ENCODE measurements around the gene NEGR1. TPM values are rescaled to one million over a fixed set of nuclear protein-coding genes. Genes with fewer than 3 reads are reported as not detected.

The NEGR1 gene
- total RNA-seq, 1 experiment from 2014 or later = 0.05 TPM

DNA sequence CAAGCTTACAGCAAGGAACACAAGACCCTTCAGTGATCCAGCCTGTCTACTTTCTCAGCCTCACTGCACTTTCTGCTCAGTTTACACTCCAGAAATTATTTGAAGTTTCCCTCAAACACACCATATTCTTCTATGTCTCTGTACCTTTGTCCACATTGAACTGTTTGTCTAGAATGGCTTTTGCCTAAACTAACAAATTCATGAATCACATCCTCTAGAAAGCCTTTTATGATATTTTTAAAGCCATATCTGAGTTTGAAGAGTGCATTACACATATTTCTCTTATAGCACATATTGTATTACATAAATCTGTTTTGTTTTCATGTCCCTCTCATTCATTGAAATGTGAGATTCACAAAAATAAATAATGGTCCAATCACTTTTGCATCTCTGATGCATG, 755.5 kb downstream of the NEGR1 start:
- peaks cover 0 to 4% of the 10 kb centered on the region in 2 experiments; a peak in 1 of 4 replicates for H3K9me3 ChIP-seq (ENCODE audit: control insufficient read depth in 1 of 2, insufficient read depth in 1 of 2, low read depth in 1 of 2, low read length in 2 of 2)
- ChIA-PET CTCF (no interaction called here), RAD21 (ENCODE audit: low non-redundant PET in 1 of 2, low total read pairs in 2 of 2, uncharacterized antibody in 2 of 2, unreplicated experiment in 2 of 2) (no interaction called here), POLR2A (no interaction called here)
- H3K27ac ChIP-seq (ENCODE audit: low read depth, low read length) = no peak overlapping the region
- BruUV-seq (replicated peaks) = no TSS peak
- H2AFZ ChIP-seq (ENCODE audit: low read depth, low read length, poor library complexity, severe bottlenecking) = no peak overlapping the region
- no peak overlapping the region for H3K4me3 ChIP-seq (replicated peaks in 1 of 2; ENCODE audit: low read depth in 1 of 2, low read length in 2 of 2)
- no peaks in the 10 kb centered on the region for H3K79me2 ChIP-seq (ENCODE audit: insufficient read depth, low read length)
- H3K4me1 ChIP-seq (ENCODE audit: control insufficient read depth in 1 of 2, insufficient read depth in 2 of 2, low read length in 2 of 2) = no peaks in the 10 kb centered on the region
- H3K36me3 ChIP-seq (ENCODE audit: control insufficient read depth in 1 of 2, insufficient read depth in 2 of 2, low read length in 2 of 2) = no peaks in the 10 kb centered on the region
- H3K9me2 ChIP-seq (ENCODE audit: insufficient read depth) = no peaks in the 10 kb centered on the region
- DNase-seq (ENCODE audit: low read depth, low spot score) (no peak), ATAC-seq (no peak)
- intact Hi-C loops (cut with micrococcal nuclease) = no loop called here
- no peaks in the 10 kb centered on the region; the same call in 1 of the 2 replicates for H4K20me1 ChIP-seq (ENCODE audit: insufficient read depth)
- no peaks in the 10 kb centered on the region for H3K27me3 ChIP-seq (ENCODE audit: insufficient read depth, low read length)
- no peak overlapping the region for H3K4me2 ChIP-seq (ENCODE audit: low read length)
- no peak overlapping the region for H3K9ac ChIP-seq (ENCODE audit: low read length)
- TF ChIP-seq EZH2phosphoT487 (IDR thresholded peaks at IDR 0.05; ENCODE audit: borderline replicate concordance) = no peak
- no peak for TF ChIP-seq ELF1 (IDR thresholded peaks at IDR 0.05; ENCODE audit: borderline replicate concordance, low read depth)
- TF ChIP-seq, protein P1, sequence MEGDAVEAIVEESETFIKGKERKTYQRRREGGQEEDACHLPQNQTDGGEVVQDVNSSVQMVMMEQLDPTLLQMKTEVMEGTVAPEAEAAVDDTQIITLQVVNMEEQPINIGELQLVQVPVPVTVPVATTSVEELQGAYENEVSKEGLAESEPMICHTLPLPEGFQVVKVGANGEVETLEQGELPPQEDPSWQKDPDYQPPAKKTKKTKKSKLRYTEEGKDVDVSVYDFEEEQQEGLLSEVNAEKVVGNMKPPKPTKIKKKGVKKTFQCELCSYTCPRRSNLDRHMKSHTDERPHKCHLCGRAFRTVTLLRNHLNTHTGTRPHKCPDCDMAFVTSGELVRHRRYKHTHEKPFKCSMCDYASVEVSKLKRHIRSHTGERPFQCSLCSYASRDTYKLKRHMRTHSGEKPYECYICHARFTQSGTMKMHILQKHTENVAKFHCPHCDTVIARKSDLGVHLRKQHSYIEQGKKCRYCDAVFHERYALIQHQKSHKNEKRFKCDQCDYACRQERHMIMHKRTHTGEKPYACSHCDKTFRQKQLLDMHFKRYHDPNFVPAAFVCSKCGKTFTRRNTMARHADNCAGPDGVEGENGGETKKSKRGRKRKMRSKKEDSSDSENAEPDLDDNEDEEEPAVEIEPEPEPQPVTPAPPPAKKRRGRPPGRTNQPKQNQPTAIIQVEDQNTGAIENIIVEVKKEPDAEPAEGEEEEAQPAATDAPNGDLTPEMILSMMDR (IDR thresholded peaks at IDR 0.05 in 2 of 3, conservative IDR thresholded peaks at IDR 0.05 in 1 of 3; ENCODE audit: borderline replicate concordance in 1 of 3, insufficient read depth in 1 of 3, low read depth in 2 of 3, low read length in 2 of 3) = no peak
- TF ChIP-seq EGR1 (IDR thresholded peaks at IDR 0.05; ENCODE audit: low read depth) = no peak
- no peak for TF ChIP-seq CEBPB (IDR thresholded peaks at IDR 0.05; ENCODE audit: low read depth)
- TF ChIP-seq POLR2AphosphoS5 (IDR thresholded peaks at IDR 0.05; ENCODE audit: low read depth, low read length) = no peak
- TF ChIP-seq ZNF274 (IDR thresholded peaks at IDR 0.05; ENCODE audit: low read depth, low read length) = no peak
- no peak for TF ChIP-seq TCF7L2 (IDR thresholded peaks at IDR 0.05; ENCODE audit: borderline replicate concordance, extremely low read depth, insufficient read depth, insufficient read length)
- no peak for TF ChIP-seq SP1 (IDR thresholded peaks at IDR 0.05; ENCODE audit: low read depth)
- TF ChIP-seq, protein P2, sequence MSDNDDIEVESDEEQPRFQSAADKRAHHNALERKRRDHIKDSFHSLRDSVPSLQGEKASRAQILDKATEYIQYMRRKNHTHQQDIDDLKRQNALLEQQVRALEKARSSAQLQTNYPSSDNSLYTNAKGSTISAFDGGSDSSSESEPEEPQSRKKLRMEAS (IDR thresholded peaks at IDR 0.05) = no peak
- no peak for TF ChIP-seq CBX3 (IDR thresholded peaks at IDR 0.05; ENCODE audit: low read depth)
- TF ChIP-seq, protein P3, sequence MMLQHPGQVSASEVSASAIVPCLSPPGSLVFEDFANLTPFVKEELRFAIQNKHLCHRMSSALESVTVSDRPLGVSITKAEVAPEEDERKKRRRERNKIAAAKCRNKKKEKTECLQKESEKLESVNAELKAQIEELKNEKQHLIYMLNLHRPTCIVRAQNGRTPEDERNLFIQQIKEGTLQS (IDR thresholded peaks at IDR 0.05) = no peak
- no peak for TF ChIP-seq EZH2 (IDR thresholded peaks at IDR 0.05)
- no peak for TF ChIP-seq JUND (IDR thresholded peaks at IDR 0.05)
- no peak for TF ChIP-seq POLR2A (IDR thresholded peaks at IDR 0.05; ENCODE audit: borderline replicate concordance, extremely low read depth, insufficient read depth, insufficient read length)
- TF ChIP-seq RAD21 (IDR thresholded peaks at IDR 0.05; ENCODE audit: low read depth) = no peak
- TF ChIP-seq, protein P4, sequence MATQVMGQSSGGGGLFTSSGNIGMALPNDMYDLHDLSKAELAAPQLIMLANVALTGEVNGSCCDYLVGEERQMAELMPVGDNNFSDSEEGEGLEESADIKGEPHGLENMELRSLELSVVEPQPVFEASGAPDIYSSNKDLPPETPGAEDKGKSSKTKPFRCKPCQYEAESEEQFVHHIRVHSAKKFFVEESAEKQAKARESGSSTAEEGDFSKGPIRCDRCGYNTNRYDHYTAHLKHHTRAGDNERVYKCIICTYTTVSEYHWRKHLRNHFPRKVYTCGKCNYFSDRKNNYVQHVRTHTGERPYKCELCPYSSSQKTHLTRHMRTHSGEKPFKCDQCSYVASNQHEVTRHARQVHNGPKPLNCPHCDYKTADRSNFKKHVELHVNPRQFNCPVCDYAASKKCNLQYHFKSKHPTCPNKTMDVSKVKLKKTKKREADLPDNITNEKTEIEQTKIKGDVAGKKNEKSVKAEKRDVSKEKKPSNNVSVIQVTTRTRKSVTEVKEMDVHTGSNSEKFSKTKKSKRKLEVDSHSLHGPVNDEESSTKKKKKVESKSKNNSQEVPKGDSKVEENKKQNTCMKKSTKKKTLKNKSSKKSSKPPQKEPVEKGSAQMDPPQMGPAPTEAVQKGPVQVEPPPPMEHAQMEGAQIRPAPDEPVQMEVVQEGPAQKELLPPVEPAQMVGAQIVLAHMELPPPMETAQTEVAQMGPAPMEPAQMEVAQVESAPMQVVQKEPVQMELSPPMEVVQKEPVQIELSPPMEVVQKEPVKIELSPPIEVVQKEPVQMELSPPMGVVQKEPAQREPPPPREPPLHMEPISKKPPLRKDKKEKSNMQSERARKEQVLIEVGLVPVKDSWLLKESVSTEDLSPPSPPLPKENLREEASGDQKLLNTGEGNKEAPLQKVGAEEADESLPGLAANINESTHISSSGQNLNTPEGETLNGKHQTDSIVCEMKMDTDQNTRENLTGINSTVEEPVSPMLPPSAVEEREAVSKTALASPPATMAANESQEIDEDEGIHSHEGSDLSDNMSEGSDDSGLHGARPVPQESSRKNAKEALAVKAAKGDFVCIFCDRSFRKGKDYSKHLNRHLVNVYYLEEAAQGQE (IDR thresholded peaks at IDR 0.05; ENCODE audit: low read depth) = no peak
